ENCODE results near the gene VMAC. TPM values are rescaled to one million over a fixed set of nuclear protein-coding genes. Genes with fewer than 3 reads are reported as not detected.

Gene VMAC
- total and polyA plus RNA-seq, 2 donors (not counting 1 experiment from before 2014, with no cell fraction given): 27.1 to 27.2 TPM

DNA sequence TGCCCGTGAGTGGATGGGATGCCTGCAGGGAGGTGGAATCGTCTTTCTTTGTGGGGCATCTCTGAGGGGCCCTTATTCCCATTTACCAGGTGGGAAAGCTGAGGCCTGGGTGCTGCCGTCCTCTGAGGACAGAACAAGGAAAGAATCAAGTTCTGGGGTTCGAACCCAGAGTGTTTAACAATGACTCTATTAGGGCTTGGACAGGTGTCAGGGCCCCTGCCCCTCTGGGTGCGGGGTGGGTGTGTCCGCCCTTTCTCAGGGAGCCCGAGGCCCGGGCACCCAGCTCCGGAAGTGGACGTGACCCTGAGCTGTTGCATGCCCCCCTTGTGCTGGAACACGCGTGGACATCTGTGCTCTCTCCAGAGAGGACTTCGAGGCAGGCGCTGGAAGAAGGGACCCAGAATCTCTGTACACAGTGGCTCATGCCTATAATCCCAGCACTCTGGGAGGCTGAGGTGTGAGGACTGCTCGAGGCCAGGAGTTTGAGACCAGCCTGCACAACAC, 11.8 kb upstream of the VMAC start:
- 76% methylated on average over 13 of the region's 15 CpGs for WGBS (ENCODE audit: insufficient coverage)
- ChIA-PET POLR2A (no interaction called here), CTCF (no interaction called here)
- TF ChIP-seq, protein P1, sequence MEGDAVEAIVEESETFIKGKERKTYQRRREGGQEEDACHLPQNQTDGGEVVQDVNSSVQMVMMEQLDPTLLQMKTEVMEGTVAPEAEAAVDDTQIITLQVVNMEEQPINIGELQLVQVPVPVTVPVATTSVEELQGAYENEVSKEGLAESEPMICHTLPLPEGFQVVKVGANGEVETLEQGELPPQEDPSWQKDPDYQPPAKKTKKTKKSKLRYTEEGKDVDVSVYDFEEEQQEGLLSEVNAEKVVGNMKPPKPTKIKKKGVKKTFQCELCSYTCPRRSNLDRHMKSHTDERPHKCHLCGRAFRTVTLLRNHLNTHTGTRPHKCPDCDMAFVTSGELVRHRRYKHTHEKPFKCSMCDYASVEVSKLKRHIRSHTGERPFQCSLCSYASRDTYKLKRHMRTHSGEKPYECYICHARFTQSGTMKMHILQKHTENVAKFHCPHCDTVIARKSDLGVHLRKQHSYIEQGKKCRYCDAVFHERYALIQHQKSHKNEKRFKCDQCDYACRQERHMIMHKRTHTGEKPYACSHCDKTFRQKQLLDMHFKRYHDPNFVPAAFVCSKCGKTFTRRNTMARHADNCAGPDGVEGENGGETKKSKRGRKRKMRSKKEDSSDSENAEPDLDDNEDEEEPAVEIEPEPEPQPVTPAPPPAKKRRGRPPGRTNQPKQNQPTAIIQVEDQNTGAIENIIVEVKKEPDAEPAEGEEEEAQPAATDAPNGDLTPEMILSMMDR (IDR thresholded peaks at IDR 0.05): peak; percentile 1
- TF ChIP-seq EZH2 (IDR thresholded peaks at IDR 0.05; ENCODE audit: borderline replicate concordance, insufficient read depth, low read depth, low read length, poor library complexity, severe bottlenecking): no peak
- DNase-seq (no peak), ATAC-seq (ENCODE audit: low read depth) (no peak)
- H3K4me2 ChIP-seq (replicated peaks; ENCODE audit: low read depth, low read length, poor library complexity, severe bottlenecking): no peak overlapping the region
- intact Hi-C loops (cut with micrococcal nuclease): no loop called here
- no peak overlapping the region for H3K9ac ChIP-seq (ENCODE audit: low read length)
- no peak overlapping the region for H2AFZ ChIP-seq (ENCODE audit: insufficient read depth, low read depth, low read length, poor library complexity, severe bottlenecking)
- no peak overlapping the region for H3K27ac ChIP-seq (ENCODE audit: low read length in 2 of 2)
- Mint-ChIP-seq H3K9me3 (ENCODE audit: insufficient read depth) (no peaks in the 10 kb centered on the region), H3K27ac (no peak overlapping the region), H3K4me1 (no peaks in the 10 kb centered on the region), H3K27me3 (peaks cover 9% of the 10 kb centered on the region), H3K4me3 (no peak overlapping the region)
- peaks cover 0 to 24% (median 3%) of the 10 kb centered on the region in 4 experiments for H3K27me3 ChIP-seq (replicated peaks in 1 of 4; ENCODE audit: control extremely low read depth in 1 of 4, control insufficient read depth in 3 of 4, insufficient read depth in 4 of 4, low read length in 3 of 4)
- peaks cover 0 to 12% (median 0%) of the 10 kb centered on the region in 3 donors for H3K9me3 ChIP-seq (ENCODE audit: control extremely low read depth in 1 of 3, control insufficient read depth in 2 of 3, insufficient read depth in 1 of 3, low read length in 2 of 3)
- H4K20me1 ChIP-seq (ENCODE audit: control insufficient read depth, insufficient read depth, low read length, poor library complexity, severe bottlenecking): peaks cover 21% of the 10 kb centered on the region
- H3K36me3 ChIP-seq (replicated peaks in 1 of 2; ENCODE audit: control extremely low read depth in 1 of 2, control insufficient read depth in 1 of 2, extremely low read depth in 1 of 2, insufficient read depth in 2 of 2, low read length in 1 of 2): peaks cover 0 to 9% of the 10 kb centered on the region in 2 experiments
- no peak overlapping the region for H3K4me3 ChIP-seq (ENCODE audit: control extremely low read depth in 1 of 5, extremely low read depth in 1 of 5, insufficient read depth in 1 of 5, low read depth in 2 of 5, low read length in 4 of 5)
- H3K79me2 ChIP-seq (ENCODE audit: control insufficient read depth, insufficient read depth, low read length): peaks cover under 1% of the 10 kb centered on the region
- peaks cover 0 to 4% of the 10 kb centered on the region in 2 donors for H3K4me1 ChIP-seq (ENCODE audit: control insufficient read depth in 2 of 2, insufficient read depth in 2 of 2, low read length in 2 of 2)

DNA sequence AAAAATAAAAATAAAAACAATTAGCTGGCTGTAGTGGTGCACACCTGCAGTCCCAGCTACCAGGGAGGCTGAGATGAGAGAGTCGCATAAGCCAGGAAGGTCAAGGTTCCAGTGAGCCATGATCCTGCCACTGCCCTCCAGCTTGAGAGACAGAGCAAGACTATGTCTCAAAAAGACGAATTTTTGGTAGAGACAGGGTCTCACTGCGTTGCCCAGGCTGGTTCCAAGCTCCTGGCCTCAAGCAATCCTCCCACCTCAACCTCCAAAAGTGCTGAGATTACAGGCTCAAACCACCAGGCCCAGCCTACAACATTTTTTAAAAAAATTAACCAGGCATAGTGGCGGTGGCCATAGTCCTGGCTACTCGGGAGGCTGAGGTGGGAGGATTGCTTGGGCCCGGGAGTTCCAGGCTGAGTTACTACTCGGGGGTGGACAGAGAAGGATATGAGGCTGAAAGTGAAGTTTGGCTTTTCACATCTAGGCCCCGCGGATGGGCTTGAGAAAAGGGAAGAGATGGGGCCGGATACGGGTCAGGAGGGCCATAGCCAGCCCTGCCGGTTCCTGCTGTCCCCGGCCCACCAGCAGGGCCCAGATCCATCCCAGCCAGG, 11.3 kb upstream of the VMAC start:
- Histone ChIP-seq H3K27ac (ENCODE audit: low read length in 2 of 2) (no peak overlapping the region), H3K4me2 (replicated peaks; ENCODE audit: low read depth, low read length, poor library complexity, severe bottlenecking) (no peak overlapping the region), H3K9me3 (ENCODE audit: control extremely low read depth in 1 of 3, control insufficient read depth in 2 of 3, insufficient read depth in 1 of 3, low read length in 2 of 3) (peaks cover 0 to 12% (median 0%) of the 10 kb centered on the region in 3 donors), H2AFZ (ENCODE audit: insufficient read depth, low read depth, low read length, poor library complexity, severe bottlenecking) (no peak overlapping the region), H3K9ac (ENCODE audit: low read length) (no peak overlapping the region), H4K20me1 (ENCODE audit: control insufficient read depth, insufficient read depth, low read length, poor library complexity, severe bottlenecking) (peaks cover 27% of the 10 kb centered on the region), H3K4me3 (ENCODE audit: control extremely low read depth in 1 of 5, extremely low read depth in 1 of 5, insufficient read depth in 1 of 5, low read depth in 2 of 5, low read length in 4 of 5) (no peak overlapping the region), H3K4me1 (ENCODE audit: control insufficient read depth in 2 of 2, insufficient read depth in 2 of 2, low read length in 2 of 2) (peaks cover 0 to 4% of the 10 kb centered on the region in 2 donors), H3K27me3 (replicated peaks in 1 of 4; ENCODE audit: control extremely low read depth in 1 of 4, control insufficient read depth in 3 of 4, insufficient read depth in 4 of 4, low read length in 3 of 4) (peaks cover 0 to 24% (median 3%) of the 10 kb centered on the region in 4 experiments), H3K36me3 (replicated peaks in 1 of 2; ENCODE audit: control extremely low read depth in 1 of 2, control insufficient read depth in 1 of 2, extremely low read depth in 1 of 2, insufficient read depth in 2 of 2, low read length in 1 of 2) (peaks cover 0 to 9% of the 10 kb centered on the region in 2 experiments), H3K79me2 (ENCODE audit: control insufficient read depth, insufficient read depth, low read length) (peaks cover 6% of the 10 kb centered on the region)
- intact Hi-C loops (cut with micrococcal nuclease): no loop called here
- Mint-ChIP-seq H3K4me3 (no peak overlapping the region), H3K9me3 (ENCODE audit: insufficient read depth) (no peaks in the 10 kb centered on the region), H3K4me1 (no peaks in the 10 kb centered on the region), H3K27me3 (peaks cover 7% of the 10 kb centered on the region), H3K27ac (no peak overlapping the region)
- DNase-seq: no peak
- no peak for TF ChIP-seq EZH2 (IDR thresholded peaks at IDR 0.05; ENCODE audit: borderline replicate concordance, insufficient read depth, low read depth, low read length, poor library complexity, severe bottlenecking)
- TF ChIP-seq, protein P1 (IDR thresholded peaks at IDR 0.05): no peak
- WGBS (ENCODE audit: insufficient coverage): 82% methylated on average over 12 of the region's 13 CpGs
- ChIA-PET POLR2A (no interaction called here), CTCF (no interaction called here)
- ATAC-seq (ENCODE audit: low read depth): no peak

All from B cell (primary cell).